Osteocyte (in vitro differentiated cells): Measurements from ENCODE around the gene ZNF532. TPM values are rescaled to one million over a fixed set of nuclear protein-coding genes. Genes with fewer than 3 reads are reported as not detected.

ENCODE experiments used
- DNase-seq: peaks from one replicate; pipeline ENCODE4 v3.0.0; 2021; ENCODE audit warnings: mixed read lengths; ENCODE audit not compliant: unreplicated experiment; ENCODE audit errors: extremely low spot score
- H3K27ac Mint-ChIP-seq: one replicate; pipeline ENCODE4 v1.8.0; 2021; ENCODE audit warnings: mild to moderate bottlenecking, mixed read lengths; ENCODE audit not compliant: unreplicated experiment
- H3K27me3 Mint-ChIP-seq: one replicate; pipeline ENCODE4 v1.8.0; 2021; ENCODE audit warnings: mixed read lengths; ENCODE audit not compliant: unreplicated experiment
- H3K36me3 Mint-ChIP-seq: one replicate; pipeline ENCODE4 v1.8.0; 2021; ENCODE audit warnings: mixed read lengths; ENCODE audit not compliant: unreplicated experiment
- H3K4me1 Mint-ChIP-seq: one replicate; pipeline ENCODE4 v1.8.0; 2021; ENCODE audit warnings: mixed read lengths; ENCODE audit not compliant: unreplicated experiment
- H3K4me3 Mint-ChIP-seq: one replicate; pipeline ENCODE4 v1.8.0; 2021; ENCODE audit warnings: mild to moderate bottlenecking, moderate library complexity, mixed read lengths; ENCODE audit not compliant: unreplicated experiment
- H3K9me3 Mint-ChIP-seq: one replicate; pipeline ENCODE4 v1.8.0; 2021; ENCODE audit warnings: mixed read lengths; ENCODE audit not compliant: unreplicated experiment
- total RNA-seq: library from RNA; stranded (reverse); gene quantifications from 2 replicates; pipeline ENCODE4 v1.2.1, GENCODE V29; 2021
- TF ChIP-seq, protein P1 (sequence below): fragments of 200-600 bp; sonication (generic); IDR thresholded peaks from 2 replicates; pipeline ENCODE4 v1.5.0; 2021; ENCODE audit warnings: antibody characterized with exemption, mild to moderate bottlenecking, moderate library complexity

The ZNF532 gene
- total RNA-seq, 1 donor from 2014 or later, result 92.7 TPM

DNA sequence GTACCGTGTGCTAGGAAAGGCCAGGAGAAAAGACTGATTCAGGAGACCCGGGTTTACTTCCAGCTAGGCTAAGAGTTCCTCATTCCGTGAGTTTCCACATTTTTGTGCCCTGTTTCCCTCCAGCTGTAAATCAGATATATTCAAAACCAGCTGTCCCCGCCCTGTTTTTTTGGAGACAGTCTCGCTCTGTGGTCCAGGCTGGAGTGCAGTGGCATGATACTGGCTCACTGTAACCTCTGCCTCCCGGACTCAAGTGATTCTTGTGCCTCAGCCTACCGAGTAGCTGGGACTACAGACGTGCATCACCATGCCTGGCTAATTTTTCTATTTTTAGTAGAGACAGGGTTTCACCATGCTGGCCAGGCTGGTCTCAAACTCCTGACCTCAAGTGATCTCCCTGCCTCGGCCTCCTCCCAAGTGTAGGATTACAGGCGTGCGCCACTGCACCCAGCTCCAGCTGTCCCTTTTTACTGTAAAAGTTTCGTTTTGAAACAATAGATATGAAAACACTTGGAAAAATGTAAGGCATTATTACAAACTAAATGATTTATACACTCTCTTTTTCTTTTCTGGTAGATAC, 162.2 kb downstream of the ZNF532 start:
- no peaks in the 10 kb centered on the region for H3K9me3 Mint-ChIP-seq
- H3K27me3 Mint-ChIP-seq, result no peaks in the 10 kb centered on the region
- no peak overlapping the region for H3K27ac Mint-ChIP-seq
- H3K4me1 Mint-ChIP-seq, result peaks cover 32% of the 10 kb centered on the region
- TF ChIP-seq, protein P1, sequence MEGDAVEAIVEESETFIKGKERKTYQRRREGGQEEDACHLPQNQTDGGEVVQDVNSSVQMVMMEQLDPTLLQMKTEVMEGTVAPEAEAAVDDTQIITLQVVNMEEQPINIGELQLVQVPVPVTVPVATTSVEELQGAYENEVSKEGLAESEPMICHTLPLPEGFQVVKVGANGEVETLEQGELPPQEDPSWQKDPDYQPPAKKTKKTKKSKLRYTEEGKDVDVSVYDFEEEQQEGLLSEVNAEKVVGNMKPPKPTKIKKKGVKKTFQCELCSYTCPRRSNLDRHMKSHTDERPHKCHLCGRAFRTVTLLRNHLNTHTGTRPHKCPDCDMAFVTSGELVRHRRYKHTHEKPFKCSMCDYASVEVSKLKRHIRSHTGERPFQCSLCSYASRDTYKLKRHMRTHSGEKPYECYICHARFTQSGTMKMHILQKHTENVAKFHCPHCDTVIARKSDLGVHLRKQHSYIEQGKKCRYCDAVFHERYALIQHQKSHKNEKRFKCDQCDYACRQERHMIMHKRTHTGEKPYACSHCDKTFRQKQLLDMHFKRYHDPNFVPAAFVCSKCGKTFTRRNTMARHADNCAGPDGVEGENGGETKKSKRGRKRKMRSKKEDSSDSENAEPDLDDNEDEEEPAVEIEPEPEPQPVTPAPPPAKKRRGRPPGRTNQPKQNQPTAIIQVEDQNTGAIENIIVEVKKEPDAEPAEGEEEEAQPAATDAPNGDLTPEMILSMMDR, result no peak
- H3K4me3 Mint-ChIP-seq, result no peak overlapping the region
- no peak for DNase-seq
- no peaks in the 10 kb centered on the region for H3K36me3 Mint-ChIP-seq

DNA sequence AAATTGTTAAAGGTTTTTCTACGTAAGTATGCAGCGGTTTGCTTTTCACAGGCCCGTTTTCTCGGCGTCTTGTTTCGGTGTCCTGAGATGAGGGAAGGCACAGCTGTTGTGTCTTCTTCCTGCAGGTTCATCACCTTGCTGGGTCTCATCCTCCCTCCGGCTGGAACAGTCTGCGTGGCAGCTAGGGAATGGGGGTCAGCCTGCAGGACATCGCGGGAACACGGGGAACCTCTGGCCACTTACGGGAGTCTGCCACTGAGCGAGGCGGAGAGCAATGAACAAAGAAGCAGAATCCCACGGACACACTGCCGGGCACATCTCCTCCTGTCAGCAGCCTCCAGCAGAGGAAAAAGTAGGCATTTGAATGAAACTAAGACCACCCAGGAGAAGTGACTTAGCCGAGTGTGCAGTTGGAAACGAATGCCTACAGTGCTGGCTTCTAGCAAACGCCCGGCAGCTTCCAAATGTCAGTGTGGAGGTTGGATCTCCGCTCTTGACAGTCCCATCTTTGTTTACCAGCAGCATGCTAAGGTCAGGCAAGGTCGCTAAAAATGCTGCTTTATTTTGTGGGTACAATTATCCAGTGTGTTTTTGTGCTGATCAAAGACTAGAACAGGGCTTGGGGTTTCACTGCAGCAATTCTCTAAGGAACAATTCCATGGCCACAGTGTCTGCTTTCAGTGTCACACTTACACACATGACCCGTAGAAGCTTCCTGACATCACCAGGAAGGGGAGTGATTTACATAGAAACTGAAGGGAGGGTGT, 165.2 kb downstream of the ZNF532 start:
- Mint-ChIP-seq H3K4me3 (no peak overlapping the region), H3K27ac (no peak overlapping the region)
- no peak for DNase-seq

DNA sequence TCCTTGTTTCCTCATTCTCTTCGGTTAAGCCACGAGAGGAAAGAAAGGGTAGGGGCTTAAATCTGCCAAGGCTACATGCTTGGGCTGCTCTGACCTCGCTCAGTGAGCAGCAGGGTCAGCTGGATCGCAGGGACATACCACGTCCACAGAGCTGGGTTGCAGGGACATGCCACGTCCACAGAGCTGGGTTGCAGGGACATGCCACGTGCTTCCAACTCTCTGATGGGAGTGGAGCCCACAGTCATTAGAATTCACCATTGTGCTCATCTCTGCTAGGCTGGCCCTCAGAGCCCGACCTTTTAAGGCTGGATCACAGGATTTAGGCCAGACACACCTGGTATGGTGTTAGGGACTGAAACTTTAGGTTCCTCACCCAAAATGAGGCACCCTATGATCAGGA, 167.6 kb downstream of the ZNF532 start:
- no peaks in the 10 kb centered on the region for H3K27me3 Mint-ChIP-seq
- H3K4me1 Mint-ChIP-seq, result peaks cover 2% of the 10 kb centered on the region
- H3K27ac Mint-ChIP-seq, result no peak overlapping the region
- no peaks in the 10 kb centered on the region for H3K36me3 Mint-ChIP-seq
- H3K4me3 Mint-ChIP-seq, result no peak overlapping the region
- no peaks in the 10 kb centered on the region for H3K9me3 Mint-ChIP-seq
- TF ChIP-seq, protein P1, result no peak
- DNase-seq, result no peak

More for the DNA sequence above, 165.2 kb downstream of the ZNF532 start:
- H3K27me3 Mint-ChIP-seq, result no peaks in the 10 kb centered on the region
- no peaks in the 10 kb centered on the region for H3K36me3 Mint-ChIP-seq
- no peaks in the 10 kb centered on the region for H3K9me3 Mint-ChIP-seq
- peaks cover 11% of the 10 kb centered on the region for H3K4me1 Mint-ChIP-seq
- TF ChIP-seq, protein P1, result no peak

DNA sequence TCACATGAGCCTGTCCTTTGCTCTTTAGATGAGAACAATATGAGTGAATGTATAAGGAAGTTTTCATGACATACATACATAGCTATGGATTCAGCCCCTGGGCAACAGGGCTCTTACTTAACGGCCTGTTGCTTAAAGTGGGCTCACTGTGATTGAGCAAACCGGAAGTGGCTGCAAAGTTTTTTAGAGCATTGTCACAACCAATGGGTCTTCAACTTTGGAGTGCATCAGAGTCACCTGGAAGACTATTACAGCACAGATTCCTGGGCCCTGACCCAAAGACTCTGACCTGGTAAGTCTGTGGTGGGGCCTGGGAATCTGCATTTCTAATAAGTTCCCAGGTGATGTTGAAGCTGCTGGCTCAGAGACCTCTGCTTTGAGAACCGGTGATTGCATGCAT, 168.7 kb downstream of the ZNF532 start:
- Mint-ChIP-seq H3K27me3 (no peaks in the 10 kb centered on the region), H3K36me3 (no peaks in the 10 kb centered on the region), H3K4me1 (no peaks in the 10 kb centered on the region), H3K4me3 (no peak overlapping the region), H3K27ac (no peak overlapping the region), H3K9me3 (no peaks in the 10 kb centered on the region)
- DNase-seq, result peak; percentile 40
- TF ChIP-seq, protein P1, result no peak

DNA sequence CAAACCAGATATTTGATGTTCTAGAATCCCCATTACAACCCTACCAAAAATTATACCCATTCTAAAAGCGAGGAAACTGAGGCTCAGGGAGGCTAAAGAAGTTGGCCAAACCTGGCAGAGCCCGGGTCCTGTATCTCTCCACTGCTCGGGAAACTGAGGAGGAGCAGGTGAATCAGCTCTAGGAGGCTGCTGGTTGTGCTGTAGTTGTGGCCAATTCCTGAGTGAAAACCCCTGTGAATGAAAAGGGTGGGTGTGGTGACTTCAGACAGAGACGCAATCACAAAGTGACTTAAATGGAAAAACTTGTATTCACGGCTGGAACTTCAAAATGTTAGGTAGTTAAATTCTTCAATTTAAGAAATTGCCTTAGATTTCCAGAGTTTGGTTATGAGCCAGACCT, 169.3 kb downstream of the ZNF532 start:
- H3K27ac Mint-ChIP-seq, result no peak overlapping the region
- DNase-seq, result no peak
- H3K4me1 Mint-ChIP-seq, result no peaks in the 10 kb centered on the region
- no peaks in the 10 kb centered on the region for H3K36me3 Mint-ChIP-seq
- no peak overlapping the region for H3K4me3 Mint-ChIP-seq
- no peaks in the 10 kb centered on the region for H3K9me3 Mint-ChIP-seq
- TF ChIP-seq, protein P1, result no peak
- H3K27me3 Mint-ChIP-seq, result no peaks in the 10 kb centered on the region
